GM18909 (cell line): Measurements from ENCODE around the gene SH3YL1.

ENCODE experiments used
- ATAC-seq: cut with Tn5 transposase; IDR thresholded peaks from one replicate; pipeline ENCODE4 v1.9.1; 2021; ENCODE audit warnings: mild to moderate bottlenecking; ENCODE audit not compliant: unreplicated experiment, poor library complexity

The SH3YL1 gene

DNA sequence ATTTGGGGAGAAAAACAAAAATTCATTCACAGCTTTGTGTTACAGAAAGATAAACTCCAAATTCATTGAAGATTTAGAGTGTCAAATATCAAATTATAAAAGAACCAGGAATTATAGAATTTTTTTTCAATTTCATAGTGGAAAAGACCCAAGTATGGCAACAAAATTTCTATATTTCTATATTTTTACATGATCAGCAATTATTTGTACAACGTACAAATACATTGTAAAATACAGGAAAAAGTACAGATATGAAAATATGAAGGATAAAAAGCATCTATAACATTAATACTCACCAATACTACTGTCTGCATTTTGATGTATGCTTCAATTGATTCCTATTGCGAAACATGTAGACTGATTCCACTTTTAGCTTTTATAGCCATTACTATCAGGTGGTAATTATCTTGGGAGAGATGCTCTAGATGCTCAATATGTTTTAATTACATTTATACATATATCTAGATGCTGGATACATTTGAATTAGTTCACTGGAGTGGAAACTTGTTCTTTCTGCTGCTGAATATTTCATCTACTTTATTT, 4.0 kb downstream of the SH3YL1 start:
- no peak for ATAC-seq

DNA sequence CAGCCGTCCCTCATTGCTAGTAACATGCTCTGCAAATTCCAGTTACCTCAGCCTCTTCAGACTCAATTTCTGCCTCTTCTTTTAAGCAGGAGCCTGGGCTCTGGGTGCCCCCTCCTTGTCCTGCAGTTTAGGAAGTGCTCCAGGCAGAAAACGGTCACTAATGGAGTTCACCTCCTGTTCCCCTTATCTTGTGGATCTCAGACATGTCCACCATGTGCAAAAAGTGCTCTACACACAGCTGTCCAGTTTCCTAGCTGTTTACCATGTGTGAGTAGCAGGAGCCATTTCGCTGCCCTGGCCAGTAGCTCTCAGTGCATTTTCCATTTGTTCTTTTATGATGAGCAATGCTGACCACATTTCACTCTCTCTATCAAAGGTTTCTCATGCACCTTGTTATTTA, 4.9 kb downstream of the SH3YL1 start:
- no peak for ATAC-seq

- no peak for ATAC-seq
Measured at GRCh38 chr2:257842-258241, 6.0 kb downstream of the SH3YL1 start.

GRCh38 chr2:257429-257828, 6.4 kb downstream of the SH3YL1 start:
- ATAC-seq: no peak

DNA sequence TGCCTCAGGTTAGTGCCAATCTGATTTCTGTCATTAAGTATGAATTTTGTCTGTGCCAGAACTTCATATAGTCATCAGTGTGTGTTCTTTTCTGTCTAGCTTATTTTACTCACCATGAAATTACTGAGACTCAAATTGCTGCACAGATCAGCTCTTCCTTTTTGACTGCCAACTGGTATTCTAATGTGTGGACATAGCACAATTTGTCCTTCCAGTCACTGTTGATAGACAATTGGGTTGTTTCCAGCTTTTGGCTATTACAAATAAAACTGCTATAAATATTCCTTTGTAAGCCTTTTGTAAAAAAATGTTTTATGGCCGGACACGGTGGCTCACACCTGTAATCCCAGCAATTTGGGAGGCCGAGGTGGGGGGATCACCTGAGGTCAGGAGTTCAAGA, 7.7 kb downstream of the SH3YL1 start:
- ATAC-seq: no peak

DNA sequence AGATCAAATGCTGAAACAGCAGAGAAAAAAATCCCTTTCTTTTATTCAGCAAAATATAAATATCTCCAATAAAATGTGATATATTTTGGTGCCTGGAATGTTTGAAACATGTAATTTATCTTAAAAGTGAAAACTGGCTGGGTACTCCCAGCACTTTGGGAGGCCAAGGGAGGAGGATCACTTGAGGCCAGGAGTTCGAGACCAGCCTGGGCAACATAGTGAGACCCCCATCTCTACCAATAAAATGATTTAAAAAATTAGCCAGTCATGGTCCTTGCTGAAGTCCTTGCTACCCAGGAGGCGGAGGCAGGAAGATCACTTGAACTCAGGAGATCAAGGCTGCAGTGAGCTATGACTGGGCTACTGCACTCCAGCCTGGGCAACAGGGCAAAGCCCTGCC, 8.6 kb downstream of the SH3YL1 start:
- ATAC-seq: no peak

DNA sequence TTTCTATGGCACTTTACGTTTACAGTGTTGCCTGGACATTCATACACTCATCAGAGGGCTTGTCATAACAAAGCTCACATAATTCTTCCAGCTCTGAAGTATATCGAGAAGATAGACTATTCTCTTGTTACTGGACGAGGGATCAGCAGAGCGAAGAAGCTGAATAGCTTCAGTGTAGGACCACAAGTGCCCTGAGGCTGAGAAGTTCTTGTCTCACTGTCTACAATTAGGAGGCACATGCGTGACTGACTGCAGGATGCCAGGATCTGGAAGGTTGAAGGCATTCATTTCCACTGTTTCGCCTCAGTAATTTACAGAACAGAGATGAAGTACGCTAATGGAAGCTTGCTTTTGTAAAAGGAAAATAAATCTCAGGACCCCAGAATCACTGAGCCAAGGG, 9.6 kb downstream of the SH3YL1 start:
- no peak for ATAC-seq

GRCh38 chr2:253202-253638, 10.6 kb downstream of the SH3YL1 start:
- ATAC-seq: no peak

DNA sequence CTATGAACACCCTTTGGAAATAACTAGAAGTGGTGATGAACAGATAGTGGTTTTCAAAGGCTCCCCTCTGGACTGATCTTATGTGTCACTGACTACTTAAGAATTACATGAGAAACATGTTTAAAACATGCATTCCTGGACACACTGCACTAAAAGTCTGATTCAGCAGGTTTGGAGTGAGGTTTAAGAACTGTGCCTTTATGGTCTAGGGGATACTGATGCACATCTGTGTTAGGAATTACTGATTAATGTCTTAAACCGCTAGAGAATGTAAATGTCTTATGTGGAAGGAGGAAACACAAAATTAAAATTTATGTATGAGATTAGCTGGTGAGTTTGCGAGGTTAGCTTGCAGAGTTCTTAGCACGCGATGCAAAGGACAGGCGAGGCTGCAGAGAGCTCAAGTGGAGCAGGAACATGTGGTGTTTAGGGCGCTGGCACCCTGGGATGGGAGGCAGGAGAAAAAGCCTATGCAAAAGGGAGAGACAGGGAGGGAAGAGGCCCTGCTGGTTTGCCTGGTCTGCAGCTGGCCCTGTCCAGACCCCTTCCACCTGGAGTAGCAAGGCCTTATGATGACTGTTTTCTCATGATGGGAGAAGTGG, 11.7 kb downstream of the SH3YL1 start:
- no peak for ATAC-seq

- ATAC-seq: no peak
Measured at GRCh38 chr2:249538-250042, 14.2 kb downstream of the SH3YL1 start.

DNA sequence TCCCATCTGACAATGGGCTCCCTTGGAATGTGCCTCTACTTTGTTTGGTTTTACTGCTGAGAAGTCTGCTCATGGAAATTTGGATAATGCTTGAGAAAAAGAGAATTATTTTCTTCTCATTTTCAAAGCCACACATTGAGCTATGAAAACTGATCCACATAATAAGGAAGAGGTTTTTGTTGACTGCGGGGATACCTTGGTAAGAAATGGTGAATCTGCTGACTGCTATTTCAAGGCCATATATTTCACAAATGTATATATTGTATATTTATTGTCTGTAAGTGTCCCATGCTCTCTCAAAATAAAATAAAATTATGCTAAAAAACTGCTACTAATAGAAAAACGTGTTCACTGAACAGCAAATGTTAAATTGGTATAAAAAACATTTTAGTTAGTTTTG, 15.1 kb downstream of the SH3YL1 start:
- ATAC-seq: no peak

DNA sequence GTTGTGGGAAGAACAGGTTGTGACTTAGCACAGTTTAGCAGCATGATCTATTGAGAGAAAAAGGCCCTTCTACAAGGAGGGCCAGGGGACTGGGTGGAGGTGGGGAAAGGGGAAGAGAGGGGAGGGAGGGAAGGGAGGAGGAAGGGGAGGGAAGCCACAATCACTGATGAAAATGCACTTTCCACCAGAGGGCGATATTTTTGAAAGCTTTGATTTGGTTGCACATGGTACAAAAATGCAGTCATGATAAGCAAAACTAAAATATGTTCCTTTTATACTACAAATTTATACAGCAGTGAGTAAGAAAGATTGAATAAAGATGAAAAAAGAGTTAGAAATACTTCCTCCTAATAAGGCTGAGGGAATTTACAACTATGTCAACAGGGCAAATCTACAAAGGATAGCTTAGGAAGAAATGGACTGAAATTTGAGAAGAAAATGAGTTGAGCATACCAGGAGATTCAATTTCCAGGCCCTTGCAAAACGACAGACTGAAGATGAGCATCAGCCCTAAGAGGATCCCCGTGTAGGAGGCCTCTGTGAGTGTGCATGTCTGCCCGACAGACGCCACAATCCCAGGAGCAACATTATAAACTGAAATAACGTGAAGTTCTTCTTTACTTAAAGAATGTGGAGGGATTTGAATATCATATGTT, 17.2 kb downstream of the SH3YL1 start:
- ATAC-seq: no peak

GRCh38 chr2:244547-244946, 19.3 kb downstream of the SH3YL1 start:
- ATAC-seq: no peak

DNA sequence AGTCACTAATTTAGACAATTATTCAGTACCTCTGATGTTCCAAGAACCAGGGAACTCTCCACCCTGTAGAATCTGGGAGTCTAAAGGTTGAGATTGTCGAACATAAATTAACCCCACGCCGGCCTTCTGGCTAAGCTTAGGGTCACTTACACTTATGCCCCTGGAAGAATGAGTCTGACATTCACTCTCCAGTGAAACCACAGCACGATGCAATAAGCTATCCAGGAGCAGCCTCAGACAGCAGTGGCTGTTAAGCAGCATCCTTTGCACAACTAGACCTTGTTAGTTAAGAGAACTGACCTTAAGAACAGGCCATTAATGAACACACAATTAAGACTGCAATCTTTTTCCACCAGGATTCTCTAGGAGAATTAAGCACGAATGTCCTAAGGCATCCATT, 25.0 kb downstream of the SH3YL1 start:
- no peak for ATAC-seq

- ATAC-seq: no peak
Measured at GRCh38 chr2:238431-238830, 25.4 kb downstream of the SH3YL1 start.

DNA sequence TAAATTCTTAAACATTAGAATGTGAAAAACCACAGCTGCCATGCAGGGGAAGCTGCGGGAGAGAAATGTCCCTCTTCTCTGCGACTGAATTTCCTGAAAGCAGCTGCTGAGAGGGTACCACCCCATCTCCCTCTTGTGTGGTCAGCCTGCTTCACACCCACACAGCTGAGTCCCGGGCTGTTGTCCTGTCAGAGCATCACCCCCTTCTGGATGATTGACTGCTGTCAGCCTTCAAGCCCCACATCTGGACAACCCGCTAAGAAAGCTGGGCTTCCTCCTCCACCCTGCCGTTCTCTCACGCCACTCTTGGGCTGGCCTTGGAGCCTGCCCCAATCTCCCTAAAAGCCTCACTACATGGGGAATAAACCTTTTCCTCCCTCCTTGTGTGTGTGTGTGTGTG, 26.0 kb downstream of the SH3YL1 start:
- ATAC-seq: no peak

GRCh38 chr2:236993-237539, 26.8 kb downstream of the SH3YL1 start:
- ATAC-seq: no peak

DNA sequence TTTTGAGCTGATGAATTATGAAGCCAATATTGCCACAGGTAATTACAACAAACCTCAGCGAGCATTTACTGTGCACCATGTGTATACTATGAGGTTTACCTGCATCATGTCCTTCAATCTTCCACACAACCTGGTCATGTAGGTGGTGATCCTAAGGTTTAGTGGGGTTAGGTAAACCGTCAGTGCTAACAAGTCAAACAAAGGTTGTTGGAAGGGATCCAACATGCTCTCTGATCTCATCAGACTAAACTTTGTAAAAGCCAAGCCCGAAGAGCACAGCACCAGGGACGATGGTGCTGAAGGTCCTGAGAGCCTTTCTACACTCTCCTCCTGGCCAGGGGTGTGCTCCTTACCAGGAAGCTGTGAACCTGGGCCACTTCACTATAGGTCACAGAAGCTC, 29.4 kb downstream of the SH3YL1 start:
- ATAC-seq: no peak

GRCh38 chr2:233030-233429, 30.8 kb downstream of the SH3YL1 start:
- ATAC-seq: no peak

GRCh38 chr2:231521-232185, 32.2 kb downstream of the SH3YL1 start:
- ATAC-seq: no peak
